ENCODE results near the gene MSI2. TPM values are rescaled to one million over a fixed set of nuclear protein-coding genes. Genes with fewer than 3 reads are reported as not detected.
A peak's percentile ranks its signal among the peaks of the same experiment; 100 is the strongest.

Gene MSI2
- total and polyA plus RNA-seq, 2 donors (not counting 3 experiments of a cell fraction or from before 2014, with no cell fraction given) = 20.9 to 59.3 TPM

DNA sequence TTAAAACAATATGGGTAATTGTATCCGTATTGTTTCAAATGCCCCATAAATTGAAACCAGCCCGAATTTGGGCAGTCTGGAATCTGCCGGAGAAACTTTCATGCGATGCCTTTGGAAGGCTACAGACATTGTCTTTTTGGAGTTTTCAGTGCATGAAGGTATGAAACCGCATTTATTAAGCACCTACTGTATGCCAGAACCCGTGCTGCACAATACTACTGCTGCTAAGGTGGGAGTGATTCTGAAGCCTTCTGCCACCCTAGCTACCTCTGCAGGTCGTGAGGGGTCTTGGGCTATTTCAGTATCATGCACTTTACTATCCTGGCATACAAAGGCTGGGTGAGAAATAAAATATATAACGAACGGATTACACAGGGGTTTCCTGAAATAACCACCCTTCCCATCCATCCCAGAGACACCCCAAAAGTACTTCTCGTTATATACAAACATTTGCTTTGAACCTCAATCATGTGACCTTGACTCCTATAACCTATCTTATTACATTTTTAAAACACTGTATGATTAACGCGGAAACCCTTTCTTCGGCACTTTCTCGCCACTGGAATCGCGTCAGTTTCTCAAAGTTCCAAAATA, 1.0 kb upstream of the MSI2 start:
- no peaks in the 10 kb centered on the region for H3K79me2 ChIP-seq (ENCODE audit: control insufficient read depth, insufficient read depth, low read length)
- H3K9ac ChIP-seq (replicated peaks; ENCODE audit: extremely low read depth, insufficient read depth, low read length) = no peak overlapping the region
- H3K36me3 ChIP-seq (ENCODE audit: control insufficient read depth in 2 of 2, extremely low read depth in 1 of 2, insufficient read depth in 2 of 2, low read length in 2 of 2) = no peaks in the 10 kb centered on the region
- peak overlapping the region; percentile 92 for H2AFZ ChIP-seq (ENCODE audit: low read depth, low read length)
- no peak overlapping the region for H3K27ac ChIP-seq (ENCODE audit: insufficient read depth, low read depth, low read length)
- H3K9me3 ChIP-seq (replicated peaks; ENCODE audit: control insufficient read depth, insufficient read depth, low read length) = no peaks in the 10 kb centered on the region
- dilution Hi-C loops (cut with MboI; ENCODE audit: extremely low pct_ligation_motif_present, low sequenced_read_pairs) = no loop called here
- peak overlapping the region; percentile 57 to 85 (median 85) for H3K4me3 ChIP-seq (replicated peaks in 1 of 3; ENCODE audit: insufficient read depth in 1 of 3, low read depth in 1 of 3, low read length in 3 of 3)
- DNase-seq (ENCODE audit: low read depth, low spot score) (peak; percentile 9), FAIRE-seq (no peak)
- H4K20me1 ChIP-seq (replicated peaks; ENCODE audit: control insufficient read depth, extremely low read depth, insufficient read depth, low read length) = no peaks in the 10 kb centered on the region
- CTCF ChIA-PET = interaction anchor here (2.2 to 3.8 kb wide), 2 partner anchors 12 kb away, joined by 43 to 62 read pairs; no protein-coding TSS in a partner anchor
- BruUV-seq (replicated peaks) = TSS peak; percentile 52
- POLR2A ChIA-PET = no interaction called here
- H3K27me3 ChIP-seq (ENCODE audit: control insufficient read depth in 2 of 2, insufficient read depth in 2 of 2, low read length in 2 of 2) = peaks cover 0 to 2% of the 10 kb centered on the region in 2 experiments
- H3K4me1 ChIP-seq (ENCODE audit: control insufficient read depth, extremely low read depth, insufficient read depth, low read length) = peaks cover 12% of the 10 kb centered on the region
- no peaks in the 10 kb centered on the region for H3K9me1 ChIP-seq (replicated peaks; ENCODE audit: control insufficient read depth, extremely low read depth, insufficient read depth, low read length)
- peak overlapping the region; percentile 45 for H3K4me2 ChIP-seq (ENCODE audit: insufficient read depth, low read length)
- intact Hi-C loops (cut with micrococcal nuclease) = loop anchor here (2.0 to 5.0 kb wide), 7 partner anchors 14 to 742 kb away; no protein-coding TSS in a partner anchor
- TF ChIP-seq EZH2 (IDR thresholded peaks at IDR 0.05; ENCODE audit: borderline replicate concordance, low read depth, low read length, severe bottlenecking) = no peak
- TF ChIP-seq FOS (IDR thresholded peaks at IDR 0.05; ENCODE audit: borderline replicate concordance, insufficient read depth, low read length) = no peak
- TF ChIP-seq, protein P1, sequence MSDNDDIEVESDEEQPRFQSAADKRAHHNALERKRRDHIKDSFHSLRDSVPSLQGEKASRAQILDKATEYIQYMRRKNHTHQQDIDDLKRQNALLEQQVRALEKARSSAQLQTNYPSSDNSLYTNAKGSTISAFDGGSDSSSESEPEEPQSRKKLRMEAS (IDR thresholded peaks at IDR 0.05; ENCODE audit: insufficient read depth, insufficient read length) = no peak
- TF ChIP-seq POLR2AphosphoS5 (IDR thresholded peaks at IDR 0.05; ENCODE audit: insufficient read depth, low read depth, low read length) = no peak
- TF ChIP-seq POLR2A (IDR thresholded peaks at IDR 0.05; ENCODE audit: low read depth, low read length) = no peak
- TF ChIP-seq GATA2 (IDR thresholded peaks at IDR 0.05; ENCODE audit: insufficient read depth, insufficient read length, low read depth, low read length) = no peak
- TF ChIP-seq, protein P2, sequence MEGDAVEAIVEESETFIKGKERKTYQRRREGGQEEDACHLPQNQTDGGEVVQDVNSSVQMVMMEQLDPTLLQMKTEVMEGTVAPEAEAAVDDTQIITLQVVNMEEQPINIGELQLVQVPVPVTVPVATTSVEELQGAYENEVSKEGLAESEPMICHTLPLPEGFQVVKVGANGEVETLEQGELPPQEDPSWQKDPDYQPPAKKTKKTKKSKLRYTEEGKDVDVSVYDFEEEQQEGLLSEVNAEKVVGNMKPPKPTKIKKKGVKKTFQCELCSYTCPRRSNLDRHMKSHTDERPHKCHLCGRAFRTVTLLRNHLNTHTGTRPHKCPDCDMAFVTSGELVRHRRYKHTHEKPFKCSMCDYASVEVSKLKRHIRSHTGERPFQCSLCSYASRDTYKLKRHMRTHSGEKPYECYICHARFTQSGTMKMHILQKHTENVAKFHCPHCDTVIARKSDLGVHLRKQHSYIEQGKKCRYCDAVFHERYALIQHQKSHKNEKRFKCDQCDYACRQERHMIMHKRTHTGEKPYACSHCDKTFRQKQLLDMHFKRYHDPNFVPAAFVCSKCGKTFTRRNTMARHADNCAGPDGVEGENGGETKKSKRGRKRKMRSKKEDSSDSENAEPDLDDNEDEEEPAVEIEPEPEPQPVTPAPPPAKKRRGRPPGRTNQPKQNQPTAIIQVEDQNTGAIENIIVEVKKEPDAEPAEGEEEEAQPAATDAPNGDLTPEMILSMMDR (IDR thresholded peaks at IDR 0.05; ENCODE audit: extremely low read depth in 1 of 2, insufficient read depth in 1 of 2, low read depth in 1 of 2, low read length in 2 of 2) = no peak
- no peak for TF ChIP-seq JUN (IDR thresholded peaks at IDR 0.05; ENCODE audit: borderline replicate concordance, insufficient read depth, insufficient read length, low read depth)
- TF ChIP-seq MYC (IDR thresholded peaks at IDR 0.05; ENCODE audit: low read depth, low read length) = no peak

Data from endothelial cell of umbilical vein (primary cell).